GM12874 (cell line): Measurements from ENCODE around the gene PDCD4.

Experiments used
- CTCF ChIP-seq: IDR thresholded peaks from 2 replicates; pipeline ENCODE4 v1.5.1; 2011; ENCODE audit warnings: low read depth, mild to moderate bottlenecking, control low read depth, low read length, moderate library complexity; ENCODE audit not compliant: insufficient read depth

The PDCD4 gene

GRCh38 chr10:110881905-110882304 is 10.2 kb downstream of the PDCD4 start:
- no peak for TF ChIP-seq CTCF

DNA sequence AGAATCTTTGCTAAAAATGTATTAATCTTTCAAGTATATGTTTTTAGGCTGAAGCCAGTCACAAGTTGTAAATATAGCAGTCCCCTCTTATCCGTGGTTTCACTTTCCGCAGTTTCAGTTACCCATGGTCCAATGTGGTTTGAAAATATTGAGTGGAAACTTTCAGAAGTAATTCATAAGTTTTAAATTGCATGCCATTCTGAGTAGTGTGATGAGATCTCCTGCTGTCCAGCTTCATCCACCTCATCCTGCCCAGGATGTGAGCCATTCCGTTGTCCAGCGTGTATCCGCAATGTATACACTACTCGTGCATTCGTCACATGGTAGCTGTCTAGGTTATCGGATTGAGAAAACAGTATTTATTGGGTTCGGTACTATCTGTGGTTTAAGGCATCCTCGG is 12.2 kb downstream of the PDCD4 start:
- TF ChIP-seq CTCF, result no peak

- no peak for TF ChIP-seq CTCF
Observed at GRCh38 chr10:110885932-110886674, 14.4 kb downstream of the PDCD4 start.

DNA sequence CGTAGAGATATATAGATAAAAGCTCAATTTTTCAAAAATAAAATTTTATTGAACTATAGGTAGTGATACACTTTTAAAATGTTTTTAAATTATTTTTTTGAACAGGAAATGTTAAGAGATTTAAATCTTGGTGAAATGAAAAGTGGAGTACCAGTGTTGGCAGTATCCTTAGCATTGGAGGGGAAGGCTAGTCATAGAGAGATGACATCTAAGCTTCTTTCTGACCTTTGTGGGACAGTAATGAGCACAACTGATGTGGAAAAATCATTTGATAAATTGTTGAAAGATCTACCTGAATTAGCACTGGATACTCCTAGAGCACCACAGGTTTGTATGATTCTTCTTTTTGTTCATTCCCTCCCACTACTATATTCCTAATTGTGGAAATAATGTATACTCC is 15.8 kb downstream of the PDCD4 start:
- TF ChIP-seq CTCF, result no peak

DNA sequence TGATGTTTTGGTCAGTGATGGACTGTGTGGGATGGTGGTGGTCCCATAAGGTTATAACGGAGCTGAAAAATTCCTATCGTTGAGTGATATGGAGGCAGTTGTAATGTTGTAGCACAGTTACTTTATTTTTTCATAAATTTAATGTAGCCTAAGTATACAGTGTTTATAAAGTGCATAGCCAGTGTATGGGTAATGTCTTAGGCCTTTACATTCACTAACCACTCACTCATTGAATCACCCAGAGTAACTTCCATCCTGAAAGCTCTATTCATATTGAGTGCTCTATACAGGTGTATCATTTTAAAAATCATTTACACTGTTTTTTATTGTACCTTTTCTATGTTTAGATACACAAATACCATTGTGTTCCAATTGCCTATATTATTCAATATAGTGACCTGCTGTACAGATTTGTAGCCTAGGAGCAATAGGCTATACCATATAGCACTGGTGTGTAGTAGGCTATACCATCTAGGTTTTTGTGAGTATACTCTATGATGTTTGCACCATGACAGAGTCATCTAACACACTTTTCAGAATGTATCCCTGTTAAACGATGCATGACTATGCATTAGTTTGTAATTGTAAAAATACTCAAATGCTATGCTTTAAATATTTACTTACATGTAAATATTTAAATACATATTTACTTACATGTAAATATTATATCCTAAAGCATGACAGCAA is 21.0 kb downstream of the PDCD4 start:
- TF ChIP-seq CTCF, result no peak

GRCh38 chr10:110893559-110894179 is 21.9 kb downstream of the PDCD4 start:
- TF ChIP-seq CTCF, result no peak

- TF ChIP-seq CTCF, result no peak
Observed at GRCh38 chr10:110897184-110897583, 25.5 kb downstream of the PDCD4 start.
